ENCODE data around the gene GLDN.

GLDN gene

DNA sequence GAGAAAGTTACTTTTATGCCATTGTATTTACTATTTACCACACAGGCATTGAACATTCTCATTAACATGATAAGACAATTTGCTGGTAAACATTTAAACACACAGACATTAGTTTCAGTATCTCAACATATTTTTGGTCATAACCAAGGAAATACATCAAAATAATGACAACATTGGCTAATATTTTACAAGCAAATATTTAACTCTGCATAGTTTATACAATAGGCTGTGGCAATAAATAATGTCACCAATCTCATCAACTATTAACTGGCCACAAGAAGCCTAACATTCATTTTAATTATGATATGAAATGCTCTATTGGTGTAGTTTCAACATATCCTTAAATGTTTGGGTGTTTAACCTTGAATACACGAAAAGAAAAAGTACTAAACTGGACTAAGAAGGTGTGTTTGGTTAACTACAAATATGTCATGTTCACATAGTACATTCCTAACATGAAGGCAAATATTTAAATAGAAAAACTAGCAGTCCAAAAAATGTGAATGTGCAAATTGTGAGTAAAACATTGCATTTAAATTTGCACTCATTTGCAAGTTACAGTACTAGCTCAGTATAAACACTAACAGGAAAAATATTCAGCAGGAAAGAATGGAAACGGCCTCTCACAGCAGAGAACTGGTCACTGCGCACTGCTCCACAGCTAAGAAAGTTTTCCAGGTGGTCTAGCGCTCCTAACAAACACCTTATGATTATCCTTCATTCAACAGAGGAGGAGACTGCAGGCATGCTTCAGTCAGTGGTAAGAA is 106.6 kb downstream of the GLDN start:
- no peak for DNase-seq

DNA sequence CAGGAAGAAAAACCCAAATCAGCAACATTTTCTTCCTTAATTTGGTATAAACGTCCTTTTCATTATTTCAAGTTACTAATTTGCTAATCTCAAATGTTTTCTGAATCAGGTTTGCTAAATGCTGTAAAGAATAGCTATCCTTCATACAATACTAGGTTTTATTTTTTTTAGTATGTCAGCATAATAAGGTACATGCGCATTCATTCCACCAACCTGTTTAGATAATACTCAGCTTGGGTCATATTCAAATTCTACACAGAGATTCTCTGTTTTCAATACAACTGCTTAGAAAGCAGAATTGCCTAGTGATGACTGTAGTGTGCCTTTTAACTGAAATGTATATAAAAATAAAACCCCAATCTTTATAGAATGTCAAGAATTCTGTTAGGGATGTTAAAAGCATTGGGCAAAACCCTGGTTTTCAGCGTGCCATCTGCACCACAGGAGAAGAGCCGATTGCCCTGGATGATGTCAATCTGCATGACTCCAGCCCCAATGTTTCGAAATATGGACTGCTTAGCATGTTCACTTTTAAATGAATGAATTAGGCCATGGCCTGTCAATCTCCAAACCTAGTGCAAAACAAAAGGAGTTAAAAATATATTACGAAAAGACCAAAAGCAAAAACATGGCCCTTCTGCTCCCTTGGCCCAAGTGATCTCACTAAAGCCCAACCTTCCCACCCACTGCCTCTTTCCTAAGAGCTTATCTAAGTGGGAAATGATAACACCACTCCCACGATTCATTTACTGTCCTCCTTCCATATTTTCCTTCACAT is 107.4 kb downstream of the GLDN start:
- DNase-seq, result no peak

GRCh38 chr15:51450001-51450400 is 108.5 kb downstream of the GLDN start:
- DNase-seq, result no peak

All from T-helper 9 cell (primary cell).